Lower lobe of right lung (tissue), 2 donors: Measurements from ENCODE around the gene TMEM30B. TPM values are rescaled to one million over a fixed set of nuclear protein-coding genes. Genes with fewer than 3 reads are reported as not detected.

Source experiments
- ATAC-seq, 2 donors: fragments of 200-7000 bp; cut with Tn5 transposase; one replicate each; pipeline ENCODE4 v1.9.1; 2020 to 2022; ENCODE audit warnings: mild to moderate bottlenecking in 2 of 2, moderate library complexity in 2 of 2
- DNase-seq: peaks from one replicate; pipeline ENCODE4 v3.0.0-alpha.2; 2020
- H3K27ac ChIP-seq: fragments of 200-600 bp; one replicate; pipeline ENCODE4 v1.8.0; 2022
- H3K27me3 ChIP-seq: fragments of 200-600 bp; one replicate; pipeline ENCODE4 v1.8.0; 2022; ENCODE audit warnings: low read depth
- H3K36me3 ChIP-seq: fragments of 200-600 bp; one replicate; pipeline ENCODE4 v1.8.0; 2022; ENCODE audit warnings: mild to moderate bottlenecking
- H3K4me1 ChIP-seq: fragments of 200-600 bp; one replicate; pipeline ENCODE4 v1.8.0; 2022
- H3K4me3 ChIP-seq: fragments of 200-600 bp; one replicate; pipeline ENCODE4 v1.8.0; 2022; ENCODE audit warnings: mild to moderate bottlenecking
- H3K9me3 ChIP-seq: fragments of 200-600 bp; one replicate; pipeline ENCODE4 v1.8.0; 2022
- CTCF ChIP-seq: fragments of 200-600 bp; IDR thresholded peaks from one replicate; pipeline ENCODE4 v1.8.0; 2022; ENCODE audit warnings: antibody characterized with exemption, mild to moderate bottlenecking
- intact Hi-C: fragments of 100-400 bp; cut with DNase I; formaldehyde crosslinking; loops from one replicate; pipeline ENCODE4 v1.11.0; 2022
- total RNA-seq: library from RNA; stranded (reverse); fragmentation: NEBNext Ultra II Directional; extraction: Animal tissue kit (Norgen Biotek cat#: 25700); gene quantifications from one replicate; pipeline ENCODE4 v1.2.1, GENCODE V29; 2021
- donor health status: DM: no; HTN: yes; CAD: no; lungs with severe emphysema.

The TMEM30B gene
- total RNA-seq, 1 donor from 2014 or later = 20.3 TPM

- no peak for TF ChIP-seq CTCF
- H3K9me3 ChIP-seq = no peaks in the 10 kb centered on the region
- H3K36me3 ChIP-seq = no peaks in the 10 kb centered on the region
- intact Hi-C loops = no loop called here
- no peak overlapping the region for H3K27ac ChIP-seq
- no peak for DNase-seq
- peaks cover 5% of the 10 kb centered on the region for H3K4me1 ChIP-seq
- H3K4me3 ChIP-seq = no peak overlapping the region
- H3K27me3 ChIP-seq = no peaks in the 10 kb centered on the region
- no peak for ATAC-seq
Observed at GRCh38 chr14:61287196-61287595, 6.1 kb upstream of the TMEM30B start.

- TF ChIP-seq CTCF = no peak
- Histone ChIP-seq H3K9me3 (no peaks in the 10 kb centered on the region), H3K36me3 (no peaks in the 10 kb centered on the region), H3K27ac (no peak overlapping the region), H3K4me1 (peaks cover 7% of the 10 kb centered on the region), H3K27me3 (peaks cover 10% of the 10 kb centered on the region), H3K4me3 (no peak overlapping the region)
- no peak for DNase-seq
- no peak for ATAC-seq
- intact Hi-C loops = no loop called here
Observed at GRCh38 chr14:61285364-61285763, 4.2 kb upstream of the TMEM30B start.

GRCh38 chr14:61284001-61284400 is 2.9 kb upstream of the TMEM30B start:
- intact Hi-C loops = no loop called here
- DNase-seq (no peak), ATAC-seq (no peak)
- Histone ChIP-seq H3K27ac (no peak overlapping the region), H3K4me1 (peaks cover 12% of the 10 kb centered on the region), H3K4me3 (no peak overlapping the region), H3K9me3 (no peaks in the 10 kb centered on the region), H3K36me3 (no peaks in the 10 kb centered on the region), H3K27me3 (peaks cover 15% of the 10 kb centered on the region)
- TF ChIP-seq CTCF = no peak

- no peaks in the 10 kb centered on the region for H3K9me3 ChIP-seq
- H3K36me3 ChIP-seq = no peaks in the 10 kb centered on the region
- peaks cover 15% of the 10 kb centered on the region for H3K27me3 ChIP-seq
- H3K4me3 ChIP-seq = no peak overlapping the region
- intact Hi-C loops = no loop called here
- no peak overlapping the region for H3K27ac ChIP-seq
- no peak for TF ChIP-seq CTCF
- no peak for DNase-seq
- ATAC-seq = no peak
- H3K4me1 ChIP-seq = peaks cover 12% of the 10 kb centered on the region
Observed at GRCh38 chr14:61282746-61283145, 1.6 kb upstream of the TMEM30B start.

- DNase-seq (no peak), ATAC-seq (no peak)
- Histone ChIP-seq H3K36me3 (no peaks in the 10 kb centered on the region), H3K27me3 (peaks cover 15% of the 10 kb centered on the region), H3K27ac (peak overlapping the region; percentile 97), H3K4me3 (peak overlapping the region; percentile 65), H3K4me1 (peaks cover 12% of the 10 kb centered on the region), H3K9me3 (no peaks in the 10 kb centered on the region)
- intact Hi-C loops = no loop called here
- no peak for TF ChIP-seq CTCF
Observed at GRCh38 chr14:61281948-61282275, 774 bp upstream of the TMEM30B start.
